K562 (cell line): ENCODE data around the gene MBD4.

ENCODE experiments used
- CTCF ChIP-seq, 3 experiments: IDR thresholded peaks in 2 of 3; conservative IDR thresholded peaks in 1 of 3; 2 replicates each; pipeline ENCODE4 v1.5.1; 2011 to 2012; ENCODE audit warnings: low read length in 3 of 3, mild to moderate bottlenecking in 3 of 3, control low read depth in 2 of 3, improper control_type of control experiment in 1 of 3, inconsistent platforms in 1 of 3, low read depth in 1 of 3, mixed read lengths in 1 of 3, moderate library complexity in 1 of 3; ENCODE audit not compliant: insufficient read depth in 2 of 3
- ELK1 ChIP-seq: sonication (generic); formaldehyde crosslinking; IDR thresholded peaks from 2 replicates; pipeline ENCODE4 v1.8.1; 2022; ENCODE audit warnings: missing genetic modification reagents
- HMGN3 ChIP-seq: IDR thresholded peaks from 2 replicates; pipeline ENCODE4 v1.6.1; 2011; ENCODE audit warnings: borderline replicate concordance, low read depth, mild to moderate bottlenecking, mixed read lengths, low read length; ENCODE audit not compliant: insufficient read length; ENCODE audit errors: extremely low read depth
- MCM5 ChIP-seq: fragments of 450-650 bp; IDR thresholded peaks from 2 replicates; pipeline ENCODE4 v1.6.1; 2016; ENCODE audit warnings: low read depth
- PHF8 ChIP-seq: fragments of 200-600 bp; sonication (generic); IDR thresholded peaks from 2 replicates; pipeline ENCODE4 v1.6.1; 2012; ENCODE audit warnings: mixed run types, mild to moderate bottlenecking, inconsistent platforms, low read length, moderate library complexity, borderline replicate concordance
- SP1 ChIP-seq: sonication (generic); formaldehyde crosslinking; IDR thresholded peaks from 2 replicates; pipeline ENCODE4 v1.8.1; 2022; ENCODE audit warnings: mild to moderate bottlenecking, missing genetic modification reagents
- TGIF2 ChIP-seq: sonication (generic); formaldehyde crosslinking; IDR thresholded peaks from 2 replicates; pipeline ENCODE4 v1.8.1; 2022; ENCODE audit warnings: mild to moderate bottlenecking, missing genetic modification reagents, moderate library complexity
- ZBTB43 ChIP-seq: sonication (generic); formaldehyde crosslinking; IDR thresholded peaks from 2 replicates; pipeline ENCODE4 v1.8.0; 2023; ENCODE audit warnings: mild to moderate bottlenecking, missing genetic modification reagents

GRCh38 chr3:129439226-129439816 lies 427 bp downstream of the MBD4 start:
- TF ChIP-seq TGIF2 (CRISPR knock-in tag) (no peak), SP1 (CRISPR knock-in tag) (no peak), MCM5 (no peak), ELK1 (CRISPR knock-in tag) (no peak), HMGN3 (no peak), ZBTB43 (CRISPR knock-in tag) (no peak), CTCF (IDR thresholded peaks at IDR 0.05 in 2 of 3, conservative IDR thresholded peaks at IDR 0.05 in 1 of 3; ENCODE audit: insufficient read depth in 2 of 3, low read depth in 1 of 3, low read length in 3 of 3) (no peak), PHF8 (no peak)
